ENCODE measurements around the gene LAIR1.

GRCh38 chr19:54405628-54406027 is 40.9 kb upstream of the LAIR1 start:
- TF ChIP-seq POU2F2 (IDR thresholded peaks at IDR 0.05; ENCODE audit: low read depth, low read length) = no peak
- no peak for TF ChIP-seq POLR2A (IDR thresholded peaks at IDR 0.05; ENCODE audit: low read depth, low read length)
- TF ChIP-seq POLR2AphosphoS5 (IDR thresholded peaks at IDR 0.05; ENCODE audit: low read depth, low read length) = no peak
- TF ChIP-seq PAX5 (IDR thresholded peaks at IDR 0.05; ENCODE audit: insufficient read depth, low read length, severe bottlenecking) = no peak
- TF ChIP-seq TAF1 (IDR thresholded peaks at IDR 0.05; ENCODE audit: low read depth, low read length) = no peak
- TF ChIP-seq SPI1 (IDR thresholded peaks at IDR 0.05; ENCODE audit: low read depth, low read length) = no peak

All from GM12891 (cell line).